GM18519 (cell line): ENCODE results near the gene ZNF217.
"Not testable (repeated sequence)": the region's sequence is repeated elsewhere in the genome, so short reads cannot be mapped to it uniquely, and the experiment has no call there.

ENCODE experiments used
- ATAC-seq: cut with Tn5 transposase; IDR thresholded peaks from one replicate; pipeline ENCODE4 v1.9.1; 2021; ENCODE audit warnings: mild to moderate bottlenecking, moderate library complexity; ENCODE audit not compliant: unreplicated experiment, low FRiP score

ZNF217 gene

DNA sequence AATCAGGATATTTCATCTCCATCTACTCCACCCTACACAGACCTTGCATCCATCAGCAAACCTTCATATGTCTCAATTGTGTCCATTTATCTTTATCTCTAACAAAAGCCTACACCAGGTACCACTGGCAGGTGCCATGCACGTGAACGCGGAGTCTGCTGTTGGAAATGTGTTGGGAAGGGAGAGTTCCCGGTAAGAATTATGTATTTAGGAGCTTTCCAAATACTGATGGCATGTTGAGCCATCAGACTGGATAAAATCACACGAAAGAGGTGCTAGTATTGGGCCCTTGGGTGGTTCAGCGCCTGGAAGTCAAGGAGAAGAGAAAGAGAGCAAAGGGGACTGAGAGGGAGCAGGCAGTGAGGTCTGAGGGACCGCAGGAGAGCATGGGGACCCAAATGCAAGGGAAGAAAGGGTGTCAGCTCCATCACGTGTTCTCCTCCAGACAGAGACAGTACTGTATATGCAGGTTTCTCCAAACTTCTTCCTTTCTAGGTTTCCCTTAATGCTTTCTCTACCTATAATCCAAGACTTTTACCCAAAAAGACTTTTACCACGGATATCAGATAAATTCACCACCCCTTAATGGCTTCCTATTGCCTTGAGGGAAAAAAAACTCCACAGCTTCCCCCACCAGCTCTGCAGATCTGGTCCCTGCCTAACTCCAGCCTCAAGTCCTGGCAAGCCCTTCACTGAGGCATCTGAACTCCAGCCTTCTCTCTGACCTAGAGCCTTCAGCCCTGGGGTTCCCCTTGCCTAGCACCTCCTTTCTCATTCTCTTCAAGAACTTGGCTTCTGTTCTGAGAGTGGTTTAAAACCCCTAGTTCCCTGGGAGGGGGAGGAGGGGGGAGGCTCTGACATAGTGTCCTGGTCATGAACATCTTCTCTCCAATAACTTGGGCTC lies 4.8 kb upstream of the ZNF217 start:
- no peak for ATAC-seq

- ATAC-seq, result no peak
Observed at GRCh38 chr20:53597521-53598120, 4.0 kb upstream of the ZNF217 start.

DNA sequence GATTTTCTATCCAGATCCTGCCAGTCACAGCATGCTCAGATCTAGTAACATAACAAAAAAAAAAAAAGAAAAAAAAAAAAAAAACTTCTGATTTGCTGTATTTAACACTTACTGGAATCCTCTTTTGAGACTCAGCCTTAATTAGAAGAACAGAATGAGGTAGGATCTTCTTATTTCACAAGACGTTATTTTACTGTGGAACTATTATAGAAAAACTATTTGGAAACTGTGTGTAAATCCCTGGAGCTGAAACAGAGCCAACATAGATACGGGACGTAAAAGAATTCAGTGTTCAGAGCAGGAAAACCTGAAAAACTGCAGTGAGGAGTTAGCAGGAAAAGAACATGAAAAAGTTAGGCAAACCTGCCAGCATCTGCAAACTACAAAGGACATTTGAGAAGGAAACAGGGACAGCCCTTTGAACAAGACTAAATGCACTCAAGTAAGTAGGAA lies 3.4 kb upstream of the ZNF217 start:
- no peak for ATAC-seq

DNA sequence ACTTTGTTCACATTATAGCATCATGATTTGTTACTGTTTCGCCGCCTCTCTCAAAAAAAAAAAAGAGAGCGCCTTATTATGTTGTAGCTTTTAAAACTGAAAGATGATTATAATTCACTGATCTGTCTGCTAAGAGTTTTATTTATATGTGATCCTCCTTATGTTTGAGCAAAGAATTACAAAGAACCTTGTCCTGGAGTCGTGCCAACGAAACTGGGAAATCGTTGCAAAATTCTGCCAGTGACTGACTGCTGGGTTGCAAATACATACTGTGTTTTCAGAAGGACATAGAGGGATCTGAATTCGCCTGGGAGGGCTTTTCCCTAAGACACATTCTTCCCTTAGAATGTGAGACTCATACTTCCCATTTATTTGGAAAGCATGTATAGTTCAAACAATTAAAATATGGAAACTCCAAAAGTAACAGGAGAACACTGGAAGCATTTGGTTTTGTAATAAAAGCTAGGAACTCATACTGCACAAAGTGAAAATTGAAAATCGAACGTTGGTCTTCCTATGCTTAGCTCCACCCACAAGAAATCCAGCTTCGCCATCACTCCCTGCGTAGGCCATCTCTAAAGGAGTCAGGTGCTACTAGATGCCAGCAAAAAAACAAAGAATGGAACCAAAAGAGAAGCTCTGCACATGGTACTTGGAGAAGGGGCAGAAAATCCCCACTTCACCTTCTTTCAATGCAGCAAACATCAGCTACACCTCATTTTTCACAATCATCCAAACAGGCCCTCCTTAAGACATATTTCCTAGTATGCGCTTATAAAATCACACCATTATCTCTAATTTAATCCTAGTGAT lies 2.8 kb upstream of the ZNF217 start:
- ATAC-seq, result not testable (repeated sequence)

GRCh38 chr20:53595742-53596141 lies 2.1 kb upstream of the ZNF217 start:
- ATAC-seq, result not testable (repeated sequence)

- ATAC-seq, result no peak
Observed at GRCh38 chr20:53595018-53595378, 1.4 kb upstream of the ZNF217 start.

DNA sequence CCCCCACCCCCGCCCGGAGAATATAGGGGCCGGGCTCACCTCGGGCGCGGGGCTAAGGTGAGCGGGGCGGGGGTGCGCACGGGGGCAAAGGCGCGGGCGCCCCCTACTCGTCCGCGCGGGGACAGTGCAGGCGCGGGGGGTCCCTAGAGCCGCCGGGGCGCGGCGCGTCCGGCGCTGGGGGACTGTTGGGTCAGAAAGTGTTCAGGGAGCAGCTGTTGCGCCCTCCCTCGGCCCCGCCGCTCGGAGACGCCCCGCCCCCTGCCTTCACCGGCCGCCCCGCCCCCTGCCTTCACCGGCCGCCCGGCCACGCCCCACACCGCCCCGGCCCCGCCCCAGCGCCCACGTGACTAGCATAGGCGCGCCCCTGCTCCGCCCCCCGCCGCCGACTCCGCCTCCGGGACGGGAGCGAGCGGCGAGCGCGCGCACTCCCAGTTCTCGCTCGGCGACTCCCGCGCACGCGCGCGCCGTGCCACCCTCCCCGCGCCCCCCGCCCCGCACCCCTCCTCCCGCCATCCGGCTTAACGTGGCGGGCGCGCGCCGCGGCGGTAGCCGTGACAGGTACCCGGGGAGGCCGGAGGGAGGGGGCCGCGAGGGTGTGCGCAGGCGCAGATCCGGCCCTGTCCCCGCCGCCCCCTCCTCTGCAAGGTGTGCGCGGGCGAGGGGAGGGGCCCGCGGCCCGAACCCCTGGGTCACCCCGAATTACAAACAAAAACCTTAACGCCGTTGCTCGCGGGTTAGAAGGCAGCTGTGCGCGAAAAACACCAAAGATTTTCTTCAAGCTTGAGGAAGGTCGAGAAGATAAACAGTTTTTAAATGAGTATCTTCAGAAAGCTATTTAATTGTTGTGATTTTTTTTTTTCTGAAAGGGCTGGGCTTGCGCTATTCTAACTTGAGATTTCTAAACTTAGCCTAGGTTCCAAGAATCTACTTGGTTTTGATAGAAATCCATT lies 704 bp upstream of the ZNF217 start:
- ATAC-seq, result peak; percentile 42

GRCh38 chr20:53592992-53593465 lies 610 bp downstream of the ZNF217 start:
- ATAC-seq, result no peak

DNA sequence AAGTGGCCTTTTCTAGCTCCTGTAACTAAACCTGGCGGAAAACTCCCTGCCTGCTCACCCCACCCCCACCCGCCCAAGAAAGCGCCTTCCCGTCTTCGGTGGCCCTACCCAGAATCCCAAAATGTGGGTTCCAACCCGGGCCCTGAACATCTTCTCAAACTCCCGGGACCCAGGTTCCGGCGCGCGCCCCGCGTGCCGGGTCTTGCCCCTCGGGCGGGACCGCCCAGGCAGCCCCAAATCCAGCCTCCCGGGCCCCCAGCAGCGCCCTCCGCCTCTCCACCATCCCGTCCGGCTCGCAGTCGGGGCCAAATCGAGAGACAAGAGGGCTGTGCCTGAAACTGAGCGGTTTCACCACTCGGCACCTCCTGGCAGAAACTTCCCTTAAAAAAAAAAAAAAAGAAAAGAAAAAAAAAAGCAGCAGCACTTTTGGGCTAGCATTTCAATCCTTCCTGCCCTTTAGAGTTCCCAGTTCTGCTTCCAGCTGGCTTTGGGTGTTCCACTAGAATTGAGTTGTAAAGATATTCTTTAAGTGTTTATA lies 1.1 kb downstream of the ZNF217 start:
- not testable (repeated sequence) for ATAC-seq

DNA sequence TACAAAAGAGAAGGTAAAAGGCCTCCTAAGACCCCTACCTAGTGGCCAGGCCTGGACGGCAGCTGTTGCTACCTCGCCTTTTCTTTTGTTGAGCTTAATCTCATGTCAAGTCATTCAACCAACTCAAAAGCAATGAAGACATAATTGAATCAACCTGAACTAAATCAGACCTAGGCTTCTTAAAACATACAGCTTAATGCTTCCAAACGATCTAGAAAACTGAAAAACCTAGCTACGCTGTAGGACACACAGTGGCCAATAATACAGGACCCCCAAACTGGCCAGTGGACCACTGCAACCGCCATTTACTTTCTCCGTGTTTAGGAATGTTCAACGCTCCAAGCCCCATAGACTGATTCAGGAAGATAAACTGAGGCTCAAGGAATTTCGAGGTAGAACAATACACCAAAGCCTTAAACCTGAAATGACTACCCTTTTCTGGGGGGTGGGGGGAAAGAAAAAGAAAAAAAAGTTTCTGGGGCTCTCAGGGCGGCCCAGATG lies 1.6 kb downstream of the ZNF217 start:
- not testable (repeated sequence) for ATAC-seq

GRCh38 chr20:53591206-53591741 lies 2.4 kb downstream of the ZNF217 start:
- not testable (repeated sequence) for ATAC-seq

- not testable (repeated sequence) for ATAC-seq
Observed at GRCh38 chr20:53590608-53591007, 3.0 kb downstream of the ZNF217 start.

GRCh38 chr20:53590122-53590521 lies 3.5 kb downstream of the ZNF217 start:
- ATAC-seq, result not testable (repeated sequence)

- ATAC-seq, result not testable (repeated sequence)
Observed at GRCh38 chr20:53589321-53590065, 4.1 kb downstream of the ZNF217 start.

GRCh38 chr20:53587157-53587703 lies 6.4 kb downstream of the ZNF217 start:
- not testable (repeated sequence) for ATAC-seq

GRCh38 chr20:53586640-53587039 lies 7.0 kb downstream of the ZNF217 start:
- no peak for ATAC-seq

DNA sequence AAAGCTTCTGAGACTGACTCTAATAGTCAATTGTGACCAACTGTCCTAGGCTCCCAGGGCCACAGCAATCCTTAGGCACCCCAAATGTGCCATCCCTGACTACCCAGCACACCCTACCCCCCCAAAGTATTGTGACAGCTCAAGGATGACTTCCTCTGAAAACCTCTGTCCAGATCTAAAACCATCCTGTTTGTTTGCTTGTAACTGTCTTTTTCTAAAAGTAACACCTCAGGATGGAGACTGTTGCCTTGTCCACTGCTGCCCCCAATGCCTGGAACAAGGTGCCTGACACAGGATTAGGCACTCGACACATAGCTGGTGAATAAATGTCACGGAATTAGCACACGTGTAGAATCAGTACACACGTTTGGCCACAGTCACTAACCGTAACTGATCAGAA lies 7.7 kb downstream of the ZNF217 start:
- not testable (repeated sequence) for ATAC-seq

DNA sequence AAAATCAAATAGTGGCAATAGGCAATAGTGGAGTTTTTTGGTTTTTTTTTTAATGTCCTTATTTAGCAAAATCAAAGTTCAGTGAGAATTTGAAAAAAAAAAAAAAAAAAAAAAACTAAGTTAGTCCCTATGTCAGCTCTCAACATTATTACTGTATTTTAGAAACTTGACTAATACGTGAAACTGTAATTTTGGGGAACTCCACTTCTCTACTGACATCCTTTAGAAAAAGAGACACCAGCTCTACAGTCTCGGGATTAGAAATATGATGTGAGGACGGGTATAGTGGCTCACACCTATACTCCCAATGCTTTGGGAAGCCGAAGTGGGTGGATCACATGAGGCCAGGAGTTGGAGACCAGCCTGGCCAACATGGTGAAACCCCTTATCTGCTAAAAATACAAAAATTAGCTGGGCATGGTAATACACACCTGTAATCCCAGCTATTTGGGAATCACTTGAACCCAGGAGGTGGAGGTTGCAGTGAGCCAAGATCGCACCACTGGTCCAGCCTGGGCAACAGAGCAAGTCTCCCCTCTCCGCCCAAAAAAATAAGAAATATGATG lies 8.6 kb downstream of the ZNF217 start:
- not testable (repeated sequence) for ATAC-seq
